HUES64 (cell line): ENCODE results near the gene LRP6.

Experiments used
- H3K27ac ChIP-seq: 2 replicates; pipeline ENCODE4 v1.7.0; 2013; ENCODE audit warnings: low read depth, low read length, inconsistent platforms
- H3K27me3 ChIP-seq: 2 replicates; pipeline ENCODE4 v1.6.1; 2013; ENCODE audit warnings: mild to moderate bottlenecking, low read length; ENCODE audit not compliant: insufficient read depth
- H3K36me3 ChIP-seq: 2 replicates; pipeline ENCODE4 v1.6.1; 2013; ENCODE audit warnings: mild to moderate bottlenecking, low read length; ENCODE audit not compliant: insufficient read depth
- H3K4me1 ChIP-seq: 2 replicates; pipeline ENCODE4 v1.6.1; 2013; ENCODE audit warnings: mild to moderate bottlenecking, low read length, moderate library complexity; ENCODE audit not compliant: insufficient read depth
- H3K4me3 ChIP-seq: 2 replicates; pipeline ENCODE4 v1.5.1; 2013; ENCODE audit warnings: mild to moderate bottlenecking, low read length, moderate library complexity
- H3K9ac ChIP-seq: 2 replicates; pipeline ENCODE4 v1.6.1; 2013; ENCODE audit warnings: mild to moderate bottlenecking, low read depth, low read length
- H3K9me3 ChIP-seq: 2 replicates; pipeline ENCODE4 v1.6.1; 2013; ENCODE audit warnings: low read depth, low read length; ENCODE audit not compliant: insufficient read depth
- WGBS: fragments of 150-250, 120-280 bp; methylation state at CpG from one replicate; pipeline ENCODE4 v1.1.7; 2013; ENCODE audit warnings: missing lambda C conversion rate; 5-methylcytosine and 5-hydroxymethylcytosine counted together

The LRP6 gene

DNA sequence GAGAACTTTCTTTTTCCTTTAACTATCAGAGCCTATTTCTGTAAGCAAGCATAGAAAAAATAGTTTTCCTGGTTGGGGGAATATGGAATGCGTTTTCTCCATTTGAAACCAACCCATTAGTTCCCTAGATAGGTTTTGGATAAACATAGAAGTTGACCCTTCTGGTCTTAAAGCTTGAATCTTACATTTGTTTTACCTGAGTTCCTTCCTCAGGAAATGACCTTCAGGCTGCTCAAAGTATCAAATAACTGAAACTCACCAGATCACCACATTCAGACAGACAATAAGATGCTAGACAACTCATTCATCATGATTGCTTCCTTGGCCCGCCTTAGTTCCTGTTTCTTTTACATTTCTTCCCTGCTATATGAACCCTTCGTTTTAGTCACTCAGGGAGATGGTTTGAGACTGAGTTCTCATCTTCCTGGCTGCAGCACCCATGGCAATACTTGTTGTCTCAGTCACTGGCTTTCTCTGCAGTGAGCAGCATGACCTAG is 52.2 kb downstream of the LRP6 start:
- H3K27me3 ChIP-seq: no peaks in the 10 kb centered on the region
- H3K27ac ChIP-seq: peak overlapping the region; percentile 56
- H3K9ac ChIP-seq: no peak overlapping the region
- H3K9me3 ChIP-seq: no peaks in the 10 kb centered on the region
- 40% methylated on average over 2 of the region's 3 CpGs for WGBS
- H3K4me1 ChIP-seq: peaks cover 27% of the 10 kb centered on the region
- H3K36me3 ChIP-seq: no peaks in the 10 kb centered on the region
- H3K4me3 ChIP-seq: no peak overlapping the region

DNA sequence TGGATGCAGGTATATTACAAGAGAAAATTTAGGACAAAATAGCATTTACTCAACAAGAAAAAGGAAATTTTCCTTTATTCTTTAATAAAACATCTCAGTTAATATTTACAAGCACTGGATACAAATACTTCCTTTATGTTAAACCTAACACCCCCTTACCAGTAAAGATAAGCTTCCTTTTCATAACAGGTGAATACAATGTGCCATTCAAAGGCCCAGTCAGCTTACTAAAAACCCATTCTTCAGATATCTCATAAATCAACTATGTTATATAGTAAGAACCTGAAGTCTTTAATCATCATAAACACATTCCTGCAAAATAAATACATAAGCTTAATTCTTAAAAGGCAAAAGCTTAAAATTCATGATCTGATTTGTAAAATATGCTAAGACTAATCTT is 52.6 kb downstream of the LRP6 start:
- Histone ChIP-seq H3K36me3 (no peaks in the 10 kb centered on the region), H3K9ac (no peak overlapping the region), H3K4me3 (no peak overlapping the region), H3K9me3 (no peaks in the 10 kb centered on the region), H3K27me3 (no peaks in the 10 kb centered on the region), H3K27ac (no peak overlapping the region; the same call in 1 of the 2 replicates), H3K4me1 (peaks cover 24% of the 10 kb centered on the region)

GRCh38 chr12:12212769-12213168 is 54.1 kb downstream of the LRP6 start:
- WGBS: no CpG with 5 or more reads among the region's 1 CpG
- no peak overlapping the region for H3K4me3 ChIP-seq
- H3K27me3 ChIP-seq: no peaks in the 10 kb centered on the region

GRCh38 chr12:12210983-12211382 is 55.9 kb downstream of the LRP6 start:
- H3K4me1 ChIP-seq: peaks cover 10% of the 10 kb centered on the region
- H3K27me3 ChIP-seq: no peaks in the 10 kb centered on the region
- H3K9me3 ChIP-seq: no peaks in the 10 kb centered on the region
- 94% methylated on average over 5 of the region's 5 CpGs for WGBS
- H3K27ac ChIP-seq: no peak overlapping the region
- no peak overlapping the region for H3K4me3 ChIP-seq
- no peak overlapping the region for H3K9ac ChIP-seq
- no peaks in the 10 kb centered on the region for H3K36me3 ChIP-seq

More at GRCh38 chr12:12212769-12213168, 54.1 kb downstream of the LRP6 start:
- Histone ChIP-seq H3K9ac (no peak overlapping the region), H3K4me1 (peaks cover 24% of the 10 kb centered on the region), H3K36me3 (no peaks in the 10 kb centered on the region), H3K27ac (no peak overlapping the region), H3K9me3 (no peaks in the 10 kb centered on the region)

DNA sequence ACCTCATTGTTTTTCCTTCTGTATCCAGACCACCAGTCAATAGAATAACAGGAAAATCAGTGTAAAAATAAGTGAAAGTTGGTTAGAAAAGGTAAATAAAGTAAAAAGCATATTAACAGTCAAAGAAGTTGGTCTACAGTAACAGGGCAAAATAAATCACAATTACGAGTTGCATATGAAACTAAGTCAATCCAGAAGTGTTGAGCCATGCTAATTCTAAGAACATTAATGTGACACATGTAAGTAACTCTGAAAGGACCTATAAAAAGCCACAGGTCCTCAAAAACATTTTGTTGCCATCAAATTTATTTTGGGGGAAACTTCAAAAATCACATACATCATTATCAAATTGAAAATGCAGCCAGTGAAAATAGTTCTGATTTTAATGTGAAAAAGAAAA is 56.4 kb downstream of the LRP6 start:
- H3K9ac ChIP-seq: no peak overlapping the region
- WGBS: 95% methylated on average over 1 of the region's 1 CpG
- no peak overlapping the region for H3K4me3 ChIP-seq
- H3K27ac ChIP-seq: no peak overlapping the region
- H3K27me3 ChIP-seq: no peaks in the 10 kb centered on the region
- peaks cover 10% of the 10 kb centered on the region for H3K4me1 ChIP-seq
- no peaks in the 10 kb centered on the region for H3K36me3 ChIP-seq
- no peaks in the 10 kb centered on the region for H3K9me3 ChIP-seq

GRCh38 chr12:12209675-12210074 is 57.2 kb downstream of the LRP6 start:
- Histone ChIP-seq H3K9me3 (no peaks in the 10 kb centered on the region), H3K36me3 (no peaks in the 10 kb centered on the region), H3K4me3 (no peak overlapping the region), H3K9ac (no peak overlapping the region), H3K4me1 (peaks cover 3% of the 10 kb centered on the region), H3K27ac (no peak overlapping the region), H3K27me3 (no peaks in the 10 kb centered on the region)
- WGBS: 96% methylated on average over 3 of the region's 3 CpGs

DNA sequence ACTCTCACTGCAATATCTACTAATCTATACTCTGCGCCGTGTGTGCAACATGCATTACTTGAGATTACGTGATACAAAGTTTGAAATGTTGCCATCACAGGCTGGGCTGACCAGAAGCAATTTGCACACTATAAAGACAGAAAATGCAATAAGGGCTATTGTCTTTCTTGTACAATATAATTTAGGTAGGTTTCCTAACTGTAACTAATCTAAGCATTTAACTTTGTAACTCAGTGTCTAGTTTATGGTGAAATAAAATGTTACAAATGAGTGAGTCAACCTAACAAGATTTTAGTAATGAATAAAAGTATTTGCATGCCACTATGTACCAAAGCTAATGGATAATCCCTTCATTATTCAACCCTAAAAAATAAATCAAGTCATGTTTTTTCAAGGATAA is 57.8 kb downstream of the LRP6 start:
- no peaks in the 10 kb centered on the region for H3K9me3 ChIP-seq
- 97% methylated on average over 3 of the region's 3 CpGs for WGBS
- H3K4me3 ChIP-seq: no peak overlapping the region
- no peak overlapping the region for H3K9ac ChIP-seq
- no peaks in the 10 kb centered on the region for H3K4me1 ChIP-seq
- H3K27me3 ChIP-seq: no peaks in the 10 kb centered on the region
- no peak overlapping the region for H3K27ac ChIP-seq
- no peaks in the 10 kb centered on the region for H3K36me3 ChIP-seq

DNA sequence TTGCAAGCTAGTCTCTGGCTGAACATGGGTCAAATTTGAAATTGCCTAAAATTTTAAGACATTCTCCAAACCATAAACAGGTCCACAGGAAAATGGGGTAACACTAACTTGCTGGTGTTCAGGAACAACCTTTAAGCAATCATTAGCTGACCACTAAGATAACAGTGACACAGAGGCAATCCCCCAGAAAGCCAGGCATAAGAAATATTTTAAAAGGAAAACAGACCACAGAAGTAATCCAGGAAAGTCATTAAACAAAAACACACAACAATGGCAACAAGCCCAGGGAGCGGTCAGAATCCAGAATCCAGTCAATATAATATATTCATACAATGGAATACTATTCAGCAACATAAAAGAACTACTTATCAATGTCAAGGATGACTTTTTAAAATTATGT is 59.1 kb downstream of the LRP6 start:
- 91% methylated on average over 1 of the region's 1 CpG for WGBS
- H3K27me3 ChIP-seq: no peaks in the 10 kb centered on the region
- H3K4me3 ChIP-seq: no peak overlapping the region
- H3K4me1 ChIP-seq: no peaks in the 10 kb centered on the region
- peaks cover 5% of the 10 kb centered on the region for H3K36me3 ChIP-seq
- no peaks in the 10 kb centered on the region for H3K9me3 ChIP-seq
- H3K27ac ChIP-seq: no peak overlapping the region
- no peak overlapping the region for H3K9ac ChIP-seq

DNA sequence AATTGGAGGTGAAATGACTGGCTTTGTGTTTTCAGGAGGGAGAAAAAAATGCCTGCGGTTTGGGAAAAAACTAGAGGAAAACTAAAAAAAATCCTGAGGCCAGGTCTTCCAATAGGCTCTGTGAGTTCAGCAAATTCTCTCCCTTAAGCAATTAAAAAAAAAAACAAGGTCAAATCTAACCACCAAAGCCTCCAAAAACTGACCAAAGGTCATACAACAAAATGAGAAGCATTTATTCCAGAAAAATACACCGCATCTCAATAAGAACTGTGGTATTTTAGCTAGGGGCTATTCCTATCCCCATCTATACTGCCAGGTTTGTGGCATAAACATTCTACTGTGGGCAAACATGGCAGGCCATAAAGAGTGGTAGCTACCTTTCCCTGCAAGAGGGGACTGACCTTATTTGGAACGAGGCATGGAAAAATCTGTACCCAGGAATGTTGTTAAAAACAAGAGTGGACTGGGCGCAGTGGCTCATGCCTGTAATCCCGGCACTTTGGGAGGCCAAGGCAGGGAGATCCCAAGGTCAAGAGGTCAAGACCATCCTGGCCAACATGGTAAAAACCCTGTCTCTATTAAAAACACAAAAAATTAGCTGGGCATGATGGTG is 60.0 kb downstream of the LRP6 start:
- Histone ChIP-seq H3K9me3 (no peaks in the 10 kb centered on the region), H3K27me3 (no peaks in the 10 kb centered on the region), H3K27ac (no peak overlapping the region), H3K4me3 (no peak overlapping the region), H3K9ac (no peak overlapping the region), H3K36me3 (peaks cover 13% of the 10 kb centered on the region), H3K4me1 (no peaks in the 10 kb centered on the region)
- WGBS: 95% methylated on average over 5 of the region's 5 CpGs

GRCh38 chr12:12202747-12203146 is 64.1 kb downstream of the LRP6 start:
- no peak overlapping the region for H3K9ac ChIP-seq
- peaks cover 41% of the 10 kb centered on the region for H3K36me3 ChIP-seq
- H3K9me3 ChIP-seq: peaks cover 2% of the 10 kb centered on the region; the same call in 1 of the 2 replicates
- H3K4me1 ChIP-seq: no peaks in the 10 kb centered on the region
- no peak overlapping the region for H3K4me3 ChIP-seq
- 96% methylated on average over 1 of the region's 1 CpG for WGBS
- no peak overlapping the region for H3K27ac ChIP-seq
- no peaks in the 10 kb centered on the region for H3K27me3 ChIP-seq

GRCh38 chr12:12202105-12202504 is 64.7 kb downstream of the LRP6 start:
- H3K27me3 ChIP-seq: no peaks in the 10 kb centered on the region
- peaks cover 2% of the 10 kb centered on the region; the same call in 1 of the 2 replicates for H3K9me3 ChIP-seq
- peaks cover 45% of the 10 kb centered on the region for H3K36me3 ChIP-seq
- no peaks in the 10 kb centered on the region for H3K4me1 ChIP-seq
- H3K27ac ChIP-seq: no peak overlapping the region
- no peak overlapping the region for H3K9ac ChIP-seq
- H3K4me3 ChIP-seq: no peak overlapping the region
- WGBS: 96% methylated on average over 9 of the region's 9 CpGs

- Histone ChIP-seq H3K4me3 (no peak overlapping the region), H3K27me3 (no peaks in the 10 kb centered on the region), H3K9me3 (peaks cover 2% of the 10 kb centered on the region; the same call in 1 of the 2 replicates), H3K27ac (no peak overlapping the region), H3K4me1 (no peaks in the 10 kb centered on the region), H3K9ac (no peak overlapping the region), H3K36me3 (peaks cover 53% of the 10 kb centered on the region)
- WGBS: 93% methylated on average over 3 of the region's 3 CpGs
Observed at GRCh38 chr12:12201274-12201758, 65.5 kb downstream of the LRP6 start.
